GM23248 (cell line): ENCODE results near the gene MMP28. TPM values are rescaled to one million over a fixed set of nuclear protein-coding genes. Genes with fewer than 3 reads are reported as not detected.

Experiments used
- DNase-seq: peaks from one replicate; pipeline ENCODE4 v3.0.0-alpha.2; 2015
- H2AFZ ChIP-seq: fragments of 200-600 bp; sonication (generic); 2 replicates; pipeline ENCODE4 v1.6.1; 2016; ENCODE audit warnings: antibody characterized with exemption
- H3F3A ChIP-seq: fragments of 200-600 bp; sonication (generic); 2 replicates; pipeline ENCODE4 v1.6.1; 2016; ENCODE audit warnings: mild to moderate bottlenecking, antibody characterized with exemption, mixed run types; ENCODE audit not compliant: insufficient read depth
- H3K27ac ChIP-seq: fragments of 200-600 bp; sonication (generic); 2 replicates; pipeline ENCODE4 v1.5.1; 2016; ENCODE audit warnings: mild to moderate bottlenecking
- H3K27me3 ChIP-seq: fragments of 200-600 bp; sonication (generic); replicated peaks from 2 replicates; pipeline ENCODE4 v1.6.1; 2016; ENCODE audit warnings: mild to moderate bottlenecking; ENCODE audit not compliant: insufficient read depth
- H3K36me3 ChIP-seq: fragments of 200-600 bp; sonication (generic); 2 replicates; pipeline ENCODE4 v1.6.1; 2016; ENCODE audit warnings: low read depth, mild to moderate bottlenecking
- H3K4me1 ChIP-seq: fragments of 200-600 bp; sonication (generic); 2 replicates; pipeline ENCODE4 v1.6.1; 2016; ENCODE audit warnings: mild to moderate bottlenecking; ENCODE audit not compliant: insufficient read depth
- H3K4me2 ChIP-seq: fragments of 200-600 bp; sonication (generic); one replicate; pipeline ENCODE4 v1.6.1; 2016; ENCODE audit warnings: mild to moderate bottlenecking; ENCODE audit not compliant: unreplicated experiment
- H3K4me3 ChIP-seq: fragments of 200-600 bp; sonication (generic); 2 replicates; pipeline ENCODE4 v1.5.1; 2016; ENCODE audit warnings: mild to moderate bottlenecking
- H3K79me2 ChIP-seq: fragments of 200-600 bp; sonication (generic); 2 replicates; pipeline ENCODE4 v1.6.1; 2016; ENCODE audit warnings: mild to moderate bottlenecking; ENCODE audit not compliant: insufficient read depth
- H3K9ac ChIP-seq: fragments of 200-600 bp; sonication (generic); 2 replicates; pipeline ENCODE4 v1.6.1; 2016; ENCODE audit warnings: mild to moderate bottlenecking
- H3K9me2 ChIP-seq: fragments of 200-600 bp; sonication (generic); 2 replicates; pipeline ENCODE4 v1.6.1; 2016; ENCODE audit warnings: mixed run types, mild to moderate bottlenecking, moderate library complexity; ENCODE audit not compliant: insufficient read depth
- H3K9me3 ChIP-seq: fragments of 200-600 bp; sonication (generic); one replicate; pipeline ENCODE4 v1.6.1; 2017; ENCODE audit warnings: low read depth
- H4K20me1 ChIP-seq: fragments of 200-600 bp; sonication (generic); 2 replicates; pipeline ENCODE4 v1.6.0; 2016; ENCODE audit not compliant: insufficient read depth
- EZH2 ChIP-seq: fragments of 200-600 bp; sonication (generic); IDR thresholded peaks from 2 replicates; pipeline ENCODE4 v1.6.1; 2018; ENCODE audit warnings: antibody characterized with exemption, mild to moderate bottlenecking; ENCODE audit not compliant: insufficient read depth, poor library complexity, severe bottlenecking
- EZH2phosphoT487 ChIP-seq: fragments of 200-600 bp; sonication (generic); IDR thresholded peaks from 2 replicates; pipeline ENCODE4 v1.6.1; 2018; ENCODE audit warnings: antibody characterized with exemption, moderate library complexity, mild to moderate bottlenecking, low read depth; ENCODE audit not compliant: insufficient read depth
- WGBS, 2 experiments: methylation state at CpG; one replicate each; pipeline ENCODE4 v1.1.6; 2015 to 2017; ENCODE audit warnings: low lambda C conversion rate in 2 of 2, low coverage in 1 of 2; ENCODE audit errors: missing lambda C conversion rate in 2 of 2; 5-methylcytosine and 5-hydroxymethylcytosine counted together
- in situ Hi-C: fragments of 300-500 bp; cut with MboI; formaldehyde crosslinking; loops from 2 replicates; pipeline ENCODE4 v1.15.0; 2020
- polyA plus RNA-seq: library from polyadenylated mRNA; unstranded; fragments of >200 nt; fragmentation: Nextera tagmentation; extraction: Ambion mirVana; gene quantifications from 2 replicates; pipeline ENCODE4 v1.2.1, GENCODE V29; 2016
- total RNA-seq: library from RNA; depleted of rRNA; stranded (reverse); fragments of >200 nt; shearing (Covaris generic); gene quantifications from 2 replicates; pipeline ENCODE4 v1.2.3, GENCODE V29; 2014

MMP28 gene
- total and polyA plus RNA-seq, 2 experiments from 2014 or later, result not detected

DNA sequence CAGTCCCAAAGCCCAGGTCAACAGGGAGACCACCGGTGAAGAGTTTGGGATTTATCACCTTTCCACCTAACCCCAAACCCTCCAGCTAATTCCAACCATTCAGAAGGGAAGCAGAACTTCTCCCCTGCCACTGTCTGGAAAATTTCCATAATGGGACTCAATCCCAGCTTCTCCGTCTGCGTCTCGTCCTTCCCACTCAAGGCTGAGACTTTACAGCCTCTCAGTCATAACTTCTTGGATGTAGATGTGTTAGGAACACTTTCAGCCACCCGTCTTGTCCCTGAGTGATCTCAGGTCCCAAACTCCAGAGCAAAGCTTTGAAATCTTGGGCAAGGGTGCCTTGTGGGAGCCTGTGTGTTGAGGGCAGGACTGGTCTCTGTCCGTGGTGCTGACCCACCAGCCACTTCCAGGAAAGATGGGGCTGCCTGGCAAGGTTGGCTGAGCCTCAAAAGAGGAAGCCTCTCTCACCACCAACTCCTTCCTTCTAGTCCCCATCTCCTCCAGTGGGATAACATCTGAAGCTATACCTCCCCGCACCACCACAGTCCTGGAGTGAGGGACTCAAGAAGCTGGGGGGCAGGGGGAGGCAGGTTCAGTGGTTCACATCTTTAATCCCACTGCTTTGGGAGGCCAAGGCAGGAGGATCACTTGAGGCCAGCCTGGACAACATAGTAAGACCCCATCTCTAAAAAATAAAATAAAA, 51.7 kb downstream of the MMP28 start:
- Histone ChIP-seq H3K27me3 (peaks cover 29% of the 10 kb centered on the region), H3K36me3 (no peaks in the 10 kb centered on the region), H3K9ac (no peak overlapping the region), H4K20me1 (no peaks in the 10 kb centered on the region), H3K9me3 (no peaks in the 10 kb centered on the region), H3K79me2 (no peaks in the 10 kb centered on the region), H3K9me2 (no peaks in the 10 kb centered on the region), H3K4me1 (no peaks in the 10 kb centered on the region), H3K4me2 (no peak overlapping the region), H3K4me3 (no peak overlapping the region), H3F3A (no peaks in the 10 kb centered on the region), H3K27ac (no peak overlapping the region), H2AFZ (no peak overlapping the region)
- peak; percentile 58 for DNase-seq
- TF ChIP-seq EZH2, result no peak
- no peak for TF ChIP-seq EZH2phosphoT487
- whole genome bisulfite sequencing, 2 experiments, result 38 to 40% methylated on average over 7 of the region's 7 CpGs
- in situ Hi-C loops, result no loop called here

DNA sequence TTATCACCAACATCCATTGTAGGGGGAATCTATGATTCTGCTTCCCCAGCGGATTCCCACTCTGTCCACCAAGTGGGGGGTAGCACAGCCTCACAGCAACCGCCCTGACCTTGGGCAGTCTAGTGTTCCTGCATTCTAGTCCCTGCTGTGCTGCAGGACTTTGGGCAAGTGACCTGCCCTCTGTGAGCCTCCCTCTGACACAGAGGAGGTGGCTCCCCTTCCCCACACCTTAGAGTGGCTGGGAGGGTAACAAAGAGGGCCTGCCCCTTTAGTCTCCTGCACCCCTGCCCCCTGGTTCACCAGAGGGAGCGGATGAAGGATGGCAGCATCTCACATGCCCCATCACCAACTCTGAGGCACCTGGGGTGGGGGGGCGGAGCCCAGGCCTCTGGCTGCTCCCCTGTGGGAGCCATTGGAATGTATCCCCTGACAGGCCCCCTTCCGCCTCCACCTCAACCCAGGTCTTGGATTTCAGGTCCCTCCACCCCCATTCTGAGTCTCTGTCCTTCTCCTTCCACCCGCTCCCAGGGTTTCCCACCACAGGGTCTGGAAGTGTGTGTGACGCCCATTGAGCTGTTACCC, 52.5 kb downstream of the MMP28 start:
- H3K36me3 ChIP-seq, result no peaks in the 10 kb centered on the region
- H3K79me2 ChIP-seq, result no peaks in the 10 kb centered on the region
- no peaks in the 10 kb centered on the region for H3F3A ChIP-seq
- H4K20me1 ChIP-seq, result no peaks in the 10 kb centered on the region
- TF ChIP-seq EZH2 (no peak), EZH2phosphoT487 (no peak)
- H3K27me3 ChIP-seq, result peaks cover 29% of the 10 kb centered on the region
- DNase-seq, result no peak
- no peak overlapping the region for H3K27ac ChIP-seq
- H3K9me3 ChIP-seq, result no peaks in the 10 kb centered on the region
- 61 to 64% methylated on average over 7 of the region's 7 CpGs for WGBS, 2 experiments
- H2AFZ ChIP-seq, result no peak overlapping the region
- no peak overlapping the region for H3K4me2 ChIP-seq
- no peaks in the 10 kb centered on the region for H3K4me1 ChIP-seq
- H3K4me3 ChIP-seq, result no peak overlapping the region
- in situ Hi-C loops, result no loop called here
- no peak overlapping the region for H3K9ac ChIP-seq
- H3K9me2 ChIP-seq, result no peaks in the 10 kb centered on the region

DNA sequence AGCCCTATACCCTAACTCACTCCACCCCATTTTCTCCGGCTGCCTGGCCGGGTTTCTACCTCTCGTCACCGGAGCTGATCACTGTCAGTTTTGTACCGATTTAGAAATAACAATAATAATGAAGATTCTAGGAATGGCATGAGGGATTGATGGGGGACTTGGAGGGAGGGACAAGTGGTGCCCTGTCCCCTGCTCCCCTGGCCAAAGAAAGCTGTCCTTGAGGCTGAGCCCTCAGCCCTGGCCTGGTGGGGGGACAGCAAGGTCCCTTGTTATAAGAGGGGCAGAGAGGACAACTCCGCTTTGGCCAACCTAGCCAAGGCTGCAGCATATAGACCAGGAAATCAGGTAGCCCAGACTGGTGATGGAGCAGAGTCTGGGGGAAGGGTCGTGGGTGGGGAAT, 52.9 kb downstream of the MMP28 start:
- DNase-seq, result no peak
- no peak overlapping the region for H3K4me2 ChIP-seq
- no peak overlapping the region for H3K27ac ChIP-seq
- H4K20me1 ChIP-seq, result no peaks in the 10 kb centered on the region
- H3K4me1 ChIP-seq, result no peaks in the 10 kb centered on the region
- H2AFZ ChIP-seq, result no peak overlapping the region
- no peak overlapping the region for H3K9ac ChIP-seq
- H3K4me3 ChIP-seq, result no peak overlapping the region
- H3K9me3 ChIP-seq, result no peaks in the 10 kb centered on the region
- in situ Hi-C loops, result no loop called here
- peaks cover 29% of the 10 kb centered on the region for H3K27me3 ChIP-seq
- no peaks in the 10 kb centered on the region for H3K79me2 ChIP-seq
- H3K9me2 ChIP-seq, result no peaks in the 10 kb centered on the region
- TF ChIP-seq EZH2phosphoT487 (no peak), EZH2 (no peak)
- no peaks in the 10 kb centered on the region for H3K36me3 ChIP-seq
- no peaks in the 10 kb centered on the region for H3F3A ChIP-seq
- 52 to 57% methylated on average over 7 of the region's 7 CpGs for WGBS, 2 experiments

DNA sequence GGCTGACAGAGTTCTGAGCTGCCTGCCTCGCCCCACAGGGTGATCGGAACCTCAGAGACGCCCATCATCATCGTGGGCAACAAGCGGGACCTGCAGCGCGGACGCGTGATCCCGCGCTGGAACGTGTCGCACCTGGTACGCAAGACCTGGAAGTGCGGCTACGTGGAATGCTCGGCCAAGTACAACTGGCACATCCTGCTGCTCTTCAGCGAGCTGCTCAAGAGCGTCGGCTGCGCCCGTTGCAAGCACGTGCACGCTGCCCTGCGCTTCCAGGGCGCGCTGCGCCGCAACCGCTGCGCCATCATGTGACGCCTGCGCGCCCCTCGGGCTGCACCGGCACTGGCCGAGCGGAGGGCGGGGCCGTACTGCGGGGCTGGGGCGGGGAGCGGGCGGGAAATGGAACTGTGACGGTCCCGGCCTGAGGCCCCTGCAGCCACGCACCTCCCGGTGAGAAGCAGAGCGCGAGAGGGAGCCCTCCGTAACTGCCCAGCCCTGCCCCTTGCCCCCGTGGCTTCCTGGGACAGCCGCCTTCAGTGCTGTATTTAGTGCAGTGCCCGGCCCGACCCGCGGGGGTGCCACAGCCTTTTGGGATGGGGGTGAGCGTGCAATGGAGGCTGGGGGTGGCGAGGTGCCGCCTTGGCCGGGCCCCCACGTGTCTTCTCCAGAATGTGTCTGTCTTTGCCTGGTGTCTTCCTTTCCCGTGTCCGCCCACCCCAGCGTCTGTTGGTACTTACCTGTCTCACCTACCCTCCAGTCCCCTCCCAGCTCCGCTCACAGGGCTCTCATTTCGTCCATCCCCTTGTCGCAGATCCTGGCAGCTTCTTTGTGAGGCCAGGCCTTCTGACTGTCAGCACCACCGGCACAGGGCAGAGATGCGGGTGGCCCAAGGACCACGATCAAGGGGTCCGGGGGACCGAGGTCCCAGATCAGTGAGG, 54.2 kb downstream of the MMP28 start:
- Histone ChIP-seq H3K27me3 (peaks cover 29% of the 10 kb centered on the region), H4K20me1 (no peaks in the 10 kb centered on the region), H3K36me3 (no peaks in the 10 kb centered on the region), H3K4me3 (no peak overlapping the region), H3K9me2 (no peaks in the 10 kb centered on the region), H3K4me1 (no peaks in the 10 kb centered on the region), H3K9ac (no peak overlapping the region), H3F3A (no peaks in the 10 kb centered on the region), H2AFZ (no peak overlapping the region), H3K27ac (no peak overlapping the region), H3K4me2 (no peak overlapping the region), H3K79me2 (no peaks in the 10 kb centered on the region), H3K9me3 (no peaks in the 10 kb centered on the region)
- no peak for DNase-seq
- TF ChIP-seq EZH2phosphoT487 (no peak), EZH2 (no peak)
- 20 to 24% methylated on average over 56 of the region's 73 CpGs for WGBS, 2 experiments
- in situ Hi-C loops, result no loop called here
